MM.1S (cell line): ENCODE measurements around the gene SCN2A.
"Not testable (repeated sequence)": the region's sequence is repeated elsewhere in the genome, so short reads cannot be mapped to it uniquely, and the experiment has no call there.

Experiments
- DNase-seq: peaks from one replicate; pipeline ENCODE4 v3.0.0-alpha.2; 2015
- H2AFZ ChIP-seq: fragments of 300-600 bp; sonication (generic); 2 replicates; pipeline ENCODE4 v1.6.0; 2016; ENCODE audit warnings: antibody characterized with exemption, low read length
- H3F3A ChIP-seq: fragments of 300-600 bp; sonication (generic); 2 replicates; pipeline ENCODE4 v1.6.1; 2016; ENCODE audit warnings: mild to moderate bottlenecking, antibody characterized with exemption, low read length, moderate library complexity, mixed read lengths; ENCODE audit not compliant: insufficient read depth
- H3K27ac ChIP-seq: fragments of 300-600 bp; sonication (generic); 2 replicates; pipeline ENCODE4 v1.5.1; 2016; ENCODE audit warnings: mild to moderate bottlenecking, low read length
- H3K27me3 ChIP-seq: fragments of 300-600 bp; sonication (generic); replicated peaks from 2 replicates; pipeline ENCODE4 v1.6.0; 2016; ENCODE audit warnings: low read length; ENCODE audit not compliant: insufficient read depth
- H3K36me3 ChIP-seq: fragments of 300-600 bp; sonication (generic); replicated peaks from 2 replicates; pipeline ENCODE4 v1.6.1; 2016; ENCODE audit warnings: mild to moderate bottlenecking, low read length, mixed read lengths; ENCODE audit not compliant: insufficient read depth
- H3K4me1 ChIP-seq: fragments of 300-600 bp; sonication (generic); 2 replicates; pipeline ENCODE4 v1.6.1; 2016; ENCODE audit warnings: low read length, mixed read lengths
- H3K4me2 ChIP-seq: fragments of 300-600 bp; sonication (generic); 2 replicates; pipeline ENCODE4 v1.6.0; 2016; ENCODE audit warnings: low read depth, low read length
- H3K4me3 ChIP-seq: fragments of 300-600 bp; sonication (generic); 2 replicates; pipeline ENCODE4 v1.5.1; 2016; ENCODE audit warnings: low read length, mixed read lengths
- H3K79me2 ChIP-seq: fragments of 300-600 bp; sonication (generic); 2 replicates; pipeline ENCODE4 v1.6.1; 2016; ENCODE audit warnings: mixed run types, low read length, mixed read lengths
- H3K9ac ChIP-seq: fragments of 300-600 bp; sonication (generic); 2 replicates; pipeline ENCODE4 v1.6.1; 2016; ENCODE audit warnings: low read length, mixed read lengths
- H3K9me2 ChIP-seq: fragments of 300-600 bp; sonication (generic); replicated peaks from 2 replicates; pipeline ENCODE4 v1.6.1; 2016; ENCODE audit warnings: mild to moderate bottlenecking, low read length, mixed read lengths; ENCODE audit not compliant: insufficient read depth
- H3K9me3 ChIP-seq: fragments of 300-600 bp; sonication (generic); replicated peaks from 2 replicates; pipeline ENCODE4 v1.6.1; 2016; ENCODE audit warnings: mild to moderate bottlenecking, low read length, mixed read lengths; ENCODE audit not compliant: insufficient read depth
- H4K20me1 ChIP-seq: fragments of 300-600 bp; sonication (generic); 2 replicates; pipeline ENCODE4 v1.6.1; 2016; ENCODE audit warnings: mild to moderate bottlenecking, low read length, moderate library complexity, mixed read lengths; ENCODE audit not compliant: insufficient read depth
- CTCF ChIP-seq: fragments of 300-600 bp; sonication (generic); IDR thresholded peaks from 2 replicates; pipeline ENCODE4 v1.5.1; 2016; ENCODE audit warnings: antibody characterized with exemption, low read length, mixed read lengths
- EZH2 ChIP-seq: fragments of 300-600 bp; sonication (generic); optimal IDR thresholded peaks from 2 replicates; pipeline ENCODE3; 2017; ENCODE audit warnings: low read depth, mild to moderate bottlenecking, antibody characterized with exemption, low read length, mixed read lengths
- EZH2phosphoT487 ChIP-seq: fragments of 300-600 bp; sonication (generic); IDR thresholded peaks from 2 replicates; pipeline ENCODE4 v1.6.1; 2018; ENCODE audit warnings: antibody characterized with exemption, low read length

Gene SCN2A

DNA sequence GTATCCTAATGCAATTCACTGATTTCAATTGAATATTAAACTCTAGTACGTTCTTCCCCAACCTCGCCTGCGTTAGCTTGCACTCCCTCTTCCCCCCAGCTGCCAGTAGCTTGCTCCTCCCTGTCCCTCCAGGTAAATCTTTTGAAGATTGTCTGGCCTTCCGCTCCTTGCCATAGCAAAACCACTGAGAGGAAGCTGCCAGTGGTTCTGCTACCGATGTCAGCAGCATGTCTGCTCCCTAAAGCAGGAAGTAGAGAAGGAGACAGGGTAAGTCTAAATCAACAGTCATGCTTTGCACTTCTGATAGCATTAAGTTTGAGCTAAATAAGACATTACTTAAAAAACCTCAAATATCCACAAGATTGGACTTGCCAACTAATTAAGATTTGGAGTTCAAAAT is 89.1 kb downstream of the SCN2A start:
- H3K79me2 ChIP-seq = no peaks in the 10 kb centered on the region
- H3K9me3 ChIP-seq = no peaks in the 10 kb centered on the region
- H3K4me1 ChIP-seq = peaks cover 4% of the 10 kb centered on the region; the same call in 1 of the 2 replicates
- no peaks in the 10 kb centered on the region for H3F3A ChIP-seq
- H3K4me3 ChIP-seq = peak overlapping the region; percentile 18; the same call in 1 of the 2 replicates
- peak overlapping the region; percentile 25 for H2AFZ ChIP-seq
- no peaks in the 10 kb centered on the region for H3K27me3 ChIP-seq
- peak; percentile 70 for DNase-seq
- TF ChIP-seq CTCF = no peak
- TF ChIP-seq EZH2phosphoT487 = no peak
- TF ChIP-seq EZH2 = no peak
- no peaks in the 10 kb centered on the region for H3K36me3 ChIP-seq
- no peak overlapping the region for H3K27ac ChIP-seq
- peak overlapping the region; percentile 56; the same call in 1 of the 2 replicates for H3K4me2 ChIP-seq
- H3K9me2 ChIP-seq = no peaks in the 10 kb centered on the region
- H3K9ac ChIP-seq = no peak overlapping the region
- no peaks in the 10 kb centered on the region for H4K20me1 ChIP-seq

- H3K4me3 ChIP-seq, H3K27ac ChIP-seq, H2AFZ ChIP-seq, H3K27me3 ChIP-seq, DNase-seq, H4K20me1 ChIP-seq, H3K36me3 ChIP-seq, H3K9me2 ChIP-seq, H3K9ac ChIP-seq, H3K4me1 ChIP-seq, H3K79me2 ChIP-seq, H3K4me2 ChIP-seq, H3F3A ChIP-seq, H3K9me3 ChIP-seq: not testable (repeated sequence)
These were observed 105.1 kb downstream of the SCN2A start for GRCh38 chr2:165344276-165344675.

DNA sequence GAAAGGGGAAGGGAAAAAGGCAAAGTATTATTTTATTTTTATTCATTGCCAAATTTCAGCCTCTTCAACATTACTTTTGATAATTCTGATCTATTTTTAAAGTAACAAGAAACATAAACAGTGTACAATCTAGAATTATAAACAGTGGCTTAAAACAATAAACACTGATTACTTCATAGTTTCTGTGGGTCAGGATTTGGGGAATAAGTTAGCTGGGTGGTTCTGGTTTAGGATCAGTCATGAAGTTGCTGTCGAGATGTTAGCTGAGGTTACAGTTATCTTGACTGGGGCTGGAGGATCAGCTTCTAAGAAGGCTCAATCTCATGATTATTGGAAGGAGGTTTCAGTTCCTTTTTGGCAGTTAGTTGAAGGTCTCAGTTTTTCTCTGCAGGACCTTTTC is 109.2 kb downstream of the SCN2A start:
- no peak for DNase-seq
- Histone ChIP-seq H3K4me2 (no peak overlapping the region), H3K27ac (no peak overlapping the region), H3K4me1 (no peaks in the 10 kb centered on the region), H2AFZ (no peak overlapping the region), H3K4me3 (no peak overlapping the region), H3K9me2 (no peaks in the 10 kb centered on the region), H3K9me3 (no peaks in the 10 kb centered on the region; the same call in 1 of the 2 replicates), H3K79me2 (no peaks in the 10 kb centered on the region), H3K27me3 (no peaks in the 10 kb centered on the region), H3K9ac (no peak overlapping the region), H4K20me1 (no peaks in the 10 kb centered on the region), H3K36me3 (no peaks in the 10 kb centered on the region), H3F3A (no peaks in the 10 kb centered on the region)
- TF ChIP-seq EZH2phosphoT487 (no peak), EZH2 (no peak), CTCF (no peak)

DNA sequence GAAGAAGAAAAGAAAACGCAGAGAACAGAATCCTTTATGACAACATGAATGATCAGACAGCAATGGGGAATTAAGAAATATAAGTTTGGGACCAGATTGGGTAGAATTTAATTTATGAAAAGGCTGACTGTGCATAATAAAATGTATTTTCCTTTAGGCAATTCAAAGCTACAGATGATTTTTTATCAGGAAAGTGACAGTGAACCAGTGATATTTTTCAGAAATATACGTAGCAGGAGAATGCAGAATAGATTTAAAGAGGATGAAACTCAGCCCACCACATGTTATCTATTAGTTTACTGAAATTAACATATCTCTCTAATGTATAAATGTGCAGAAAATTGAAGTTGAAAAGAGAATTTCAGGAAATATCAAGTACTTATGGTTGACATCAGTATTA is 110.0 kb downstream of the SCN2A start:
- H3K4me1 ChIP-seq = no peaks in the 10 kb centered on the region
- H3K27ac ChIP-seq = no peak overlapping the region
- no peak overlapping the region for H3K4me3 ChIP-seq
- no peaks in the 10 kb centered on the region for H3K9me2 ChIP-seq
- H3F3A ChIP-seq = no peaks in the 10 kb centered on the region
- H3K79me2 ChIP-seq = no peaks in the 10 kb centered on the region
- H3K9ac ChIP-seq = no peak overlapping the region
- no peaks in the 10 kb centered on the region for H4K20me1 ChIP-seq
- no peak for DNase-seq
- H3K4me2 ChIP-seq = no peak overlapping the region
- H3K27me3 ChIP-seq = no peaks in the 10 kb centered on the region
- no peaks in the 10 kb centered on the region; the same call in 1 of the 2 replicates for H3K9me3 ChIP-seq
- H3K36me3 ChIP-seq = no peaks in the 10 kb centered on the region
- TF ChIP-seq EZH2phosphoT487 (no peak), CTCF (no peak), EZH2 (no peak)
- no peak overlapping the region for H2AFZ ChIP-seq
